ENCODE measurements around the gene ATP8A2.

- TF ChIP-seq EZH2 (IDR thresholded peaks at IDR 0.05; ENCODE audit: borderline replicate concordance, low read depth, low read length) (no peak), ZNF785 (CRISPR knock-in tag; IDR thresholded peaks at IDR 0.05) (no peak), NUFIP1 (IDR thresholded peaks at IDR 0.05; ENCODE audit: partially characterized antibody) (no peak)
Observed at GRCh38 chr13:25502551-25502950, 130.8 kb downstream of the ATP8A2 start.

Data from K562 (cell line).